HG03442 (cell line): ENCODE results near the gene GNMT.
"Not testable (repeated sequence)": the region's sequence is repeated elsewhere in the genome, so short reads cannot be mapped to it uniquely, and the experiment has no call there.

Experiments used
- ATAC-seq: cut with Tn5 transposase; IDR thresholded peaks from one replicate; pipeline ENCODE4 v1.9.1; 2021; ENCODE audit warnings: mild to moderate bottlenecking, moderate library complexity; ENCODE audit not compliant: unreplicated experiment

Gene GNMT

GRCh38 chr6:42940493-42941045, 20.0 kb upstream of the GNMT start:
- no peak for ATAC-seq

- not testable (repeated sequence) for ATAC-seq
Measured at GRCh38 chr6:42941356-42941755, 19.2 kb upstream of the GNMT start.

GRCh38 chr6:42942444-42942843, 18.1 kb upstream of the GNMT start:
- ATAC-seq: no peak

- ATAC-seq: no peak
Measured at GRCh38 chr6:42947950-42948349, 12.6 kb upstream of the GNMT start.

GRCh38 chr6:42952389-42952788, 8.2 kb upstream of the GNMT start:
- ATAC-seq: no peak

GRCh38 chr6:42954405-42954804, 6.1 kb upstream of the GNMT start:
- not testable (repeated sequence) for ATAC-seq

GRCh38 chr6:42958125-42958524, 2.4 kb upstream of the GNMT start:
- no peak for ATAC-seq

GRCh38 chr6:42959917-42960242, 674 bp upstream of the GNMT start:
- no peak for ATAC-seq

- no peak for ATAC-seq
Measured at GRCh38 chr6:42961020-42961470, 491 bp downstream of the GNMT start.

GRCh38 chr6:42962096-42962495, 1.5 kb downstream of the GNMT start:
- no peak for ATAC-seq

GRCh38 chr6:42962502-42963178, 2.1 kb downstream of the GNMT start:
- no peak for ATAC-seq

- no peak for ATAC-seq
Measured at GRCh38 chr6:42963179-42963854, 2.8 kb downstream of the GNMT start.

GRCh38 chr6:42963855-42964605, 3.5 kb downstream of the GNMT start:
- ATAC-seq: no peak

- no peak for ATAC-seq
Measured at GRCh38 chr6:42966571-42966970, 6.0 kb downstream of the GNMT start.

- ATAC-seq: no peak
Measured at GRCh38 chr6:42967228-42967627, 6.7 kb downstream of the GNMT start.

- no peak for ATAC-seq
Measured at GRCh38 chr6:42968126-42968701, 7.7 kb downstream of the GNMT start.

GRCh38 chr6:42968783-42969182, 8.2 kb downstream of the GNMT start:
- ATAC-seq: no peak

- no peak for ATAC-seq
Measured at GRCh38 chr6:42969431-42969830, 8.9 kb downstream of the GNMT start.

- ATAC-seq: no peak
Measured at GRCh38 chr6:42969934-42970333, 9.4 kb downstream of the GNMT start.

- ATAC-seq: no peak
Measured at GRCh38 chr6:42970871-42971612, 10.5 kb downstream of the GNMT start.
